HG03045 (cell line): Measurements from ENCODE around the gene TTC28.

Experiments
- ATAC-seq: cut with Tn5 transposase; IDR thresholded peaks from one replicate; pipeline ENCODE4 v1.9.1; 2021; ENCODE audit warnings: mild to moderate bottlenecking, moderate library complexity; ENCODE audit not compliant: unreplicated experiment

TTC28 gene

DNA sequence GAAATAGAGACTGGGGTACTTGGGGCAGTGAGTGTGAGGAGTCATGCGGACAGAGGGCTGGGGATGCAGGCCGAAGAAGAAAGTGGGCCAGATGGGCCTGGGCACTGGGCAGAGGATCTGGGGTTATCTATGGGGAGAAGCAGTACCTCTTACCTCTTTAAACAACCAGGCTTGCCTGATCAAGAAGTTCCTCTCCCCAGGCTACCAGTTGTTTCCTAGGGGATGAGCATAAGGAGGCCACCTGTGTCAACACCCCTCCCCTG lies 662.2 kb downstream of the TTC28 start:
- ATAC-seq: no peak

DNA sequence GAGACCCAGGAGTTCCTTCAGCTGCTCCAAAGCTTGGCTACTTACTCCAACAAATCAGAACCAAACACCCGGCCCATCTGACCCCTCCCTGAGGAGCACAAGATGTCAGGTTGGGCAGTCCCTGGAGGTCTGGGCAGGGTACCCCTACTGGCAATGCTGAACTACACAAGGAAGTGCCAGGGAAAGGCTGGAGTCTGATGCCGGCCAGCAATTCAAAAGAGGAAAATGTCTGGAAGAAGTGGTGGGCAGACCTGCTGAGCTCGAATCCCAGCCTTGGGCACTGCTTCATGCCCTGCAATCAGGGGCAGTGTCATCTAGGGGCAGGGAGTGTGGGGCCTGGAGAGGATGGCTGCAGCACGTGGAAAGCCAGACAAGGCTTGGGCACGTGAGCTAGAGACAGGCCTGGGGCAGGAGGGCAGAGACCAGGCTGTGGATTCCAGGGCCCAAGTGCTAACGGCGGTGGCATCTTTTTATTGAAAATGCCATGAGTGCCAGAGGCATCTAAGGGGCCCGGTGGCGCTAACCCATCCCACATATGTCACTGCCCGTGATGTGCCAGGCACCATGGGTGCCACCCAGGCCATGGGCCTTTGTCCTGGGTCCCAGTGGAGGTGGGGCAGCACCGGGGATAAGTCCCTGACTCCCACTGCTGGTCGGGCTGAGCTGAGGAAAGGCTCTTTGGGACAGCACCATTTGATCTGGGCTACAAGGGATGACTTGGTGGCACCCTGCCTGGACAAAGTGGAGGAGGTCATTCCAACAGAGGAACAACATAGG lies 662.7 kb downstream of the TTC28 start:
- ATAC-seq: no peak

- ATAC-seq: no peak
Measured at GRCh38 chr22:28015676-28016601, 663.7 kb downstream of the TTC28 start.

DNA sequence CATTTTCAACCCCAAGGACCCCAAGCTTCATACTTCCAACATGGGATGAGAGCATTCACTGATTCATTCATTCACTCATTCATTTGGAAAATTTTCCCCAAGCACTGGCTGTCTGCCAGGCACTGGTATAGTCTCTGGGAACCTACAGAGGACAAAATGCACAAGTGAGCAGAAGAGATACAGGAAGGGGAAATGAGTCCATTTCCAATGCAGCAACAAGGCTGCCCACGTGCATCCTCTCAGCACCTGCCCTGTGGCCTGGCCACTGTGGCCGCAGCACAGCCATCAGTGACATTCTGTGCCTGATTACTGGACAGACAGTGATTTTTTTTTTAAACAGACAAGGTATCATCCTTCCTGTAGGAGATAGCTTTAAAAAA lies 664.6 kb downstream of the TTC28 start:
- ATAC-seq: no peak

DNA sequence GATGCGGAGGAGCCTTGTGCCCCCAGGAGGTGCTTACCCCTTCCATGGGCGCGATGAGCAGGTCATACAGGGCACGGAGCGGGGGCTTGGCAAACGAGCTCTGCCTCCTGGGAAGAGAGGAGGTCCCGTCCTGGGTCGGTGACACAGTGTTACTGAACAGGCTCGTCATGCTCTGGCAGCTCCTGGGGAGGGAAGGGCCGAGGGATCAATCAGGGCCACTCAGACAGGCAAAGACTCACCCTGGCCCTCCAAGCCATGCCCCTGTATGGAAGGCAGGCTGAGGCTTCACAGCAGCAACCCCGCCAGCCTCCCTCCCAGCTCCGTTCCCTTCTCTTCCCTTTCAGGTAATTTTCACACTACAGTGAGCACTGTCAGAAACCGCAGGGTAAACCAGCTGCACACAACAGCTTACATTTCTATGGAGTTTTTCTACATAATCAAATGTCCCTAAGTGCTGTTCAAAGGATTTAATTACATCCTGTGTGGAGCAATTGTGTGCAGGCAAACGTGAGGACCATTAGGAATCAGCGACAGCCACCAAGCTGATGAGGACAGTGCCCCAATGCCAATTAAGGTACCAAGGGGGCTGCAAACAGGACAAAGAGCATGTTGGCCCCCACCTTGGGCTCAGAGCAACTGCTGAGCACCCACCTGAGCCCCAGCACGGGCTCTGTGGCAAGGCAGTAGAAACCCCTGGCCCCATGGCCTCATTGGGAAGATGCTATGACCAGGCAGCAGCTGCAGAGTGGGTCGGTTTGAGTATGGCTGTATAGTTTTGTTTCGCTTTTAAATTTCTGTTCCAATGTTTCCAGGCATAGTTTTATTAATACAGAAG lies 665.2 kb downstream of the TTC28 start:
- ATAC-seq: no peak

DNA sequence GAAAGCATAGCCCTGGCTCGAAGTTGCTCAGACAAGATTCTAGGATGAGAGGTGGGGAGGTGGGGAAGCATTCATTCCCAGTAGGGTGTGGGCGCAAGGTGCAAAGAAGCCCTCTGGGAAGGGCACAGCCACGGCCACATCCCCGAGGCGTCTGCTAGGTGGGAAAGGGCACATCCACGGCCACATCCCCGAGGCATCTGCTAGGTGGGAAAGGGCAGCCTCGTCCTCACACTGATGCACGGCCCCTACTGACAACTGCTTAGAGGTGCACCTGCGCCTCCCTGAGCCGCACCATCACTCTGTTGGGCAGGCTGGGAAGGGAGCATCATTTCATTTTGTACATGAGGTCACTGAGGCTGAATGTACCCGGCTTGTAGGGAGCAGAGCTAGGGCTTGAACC lies 666.0 kb downstream of the TTC28 start:
- no peak for ATAC-seq

- no peak for ATAC-seq
Measured at GRCh38 chr22:28012832-28013460, 666.7 kb downstream of the TTC28 start.

- ATAC-seq: no peak
Measured at GRCh38 chr22:28009272-28009827, 670.3 kb downstream of the TTC28 start.

- no peak for ATAC-seq
Measured at GRCh38 chr22:28008649-28009048, 671.0 kb downstream of the TTC28 start.

GRCh38 chr22:28008056-28008455 lies 671.6 kb downstream of the TTC28 start:
- ATAC-seq: no peak

DNA sequence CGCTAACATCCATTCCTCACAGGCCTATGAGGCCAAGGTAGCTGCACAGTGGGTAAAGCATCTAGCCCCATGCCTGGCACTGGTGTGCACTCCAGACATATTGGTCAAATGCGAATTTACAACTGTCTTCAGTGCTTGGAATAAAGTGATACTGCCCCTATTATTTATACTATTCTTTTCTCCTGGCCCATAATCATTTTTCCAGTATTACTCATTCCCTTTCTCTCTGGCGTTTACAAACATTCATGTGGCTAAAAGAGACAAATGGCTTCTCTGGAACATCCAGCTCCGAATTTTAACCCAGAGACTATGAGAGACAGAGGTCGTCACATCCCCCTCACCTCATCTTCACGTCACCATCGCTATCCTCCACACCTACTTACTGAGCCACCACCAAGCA lies 673.4 kb downstream of the TTC28 start:
- no peak for ATAC-seq

- no peak for ATAC-seq
Measured at GRCh38 chr22:28005513-28005912, 674.1 kb downstream of the TTC28 start.

DNA sequence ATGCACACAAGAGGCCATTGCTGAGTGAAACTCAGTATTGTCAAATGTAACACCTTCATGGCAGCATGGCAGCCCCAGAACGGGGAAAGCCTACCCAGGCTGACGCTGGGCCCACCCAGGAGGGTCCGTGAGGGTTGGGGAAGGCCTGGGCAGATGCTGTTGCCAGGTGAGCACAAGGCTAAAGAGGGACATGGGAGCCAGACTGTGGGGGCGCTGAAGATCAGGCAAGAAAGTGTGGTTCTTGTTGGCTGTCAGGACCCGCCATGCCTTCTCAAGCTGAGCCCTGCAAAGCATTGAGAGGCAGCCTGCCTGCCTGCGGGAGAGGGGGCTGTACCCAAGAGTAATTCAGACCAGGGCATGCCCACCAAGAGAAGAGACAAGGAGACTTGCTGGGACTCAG lies 675.6 kb downstream of the TTC28 start:
- ATAC-seq: no peak

DNA sequence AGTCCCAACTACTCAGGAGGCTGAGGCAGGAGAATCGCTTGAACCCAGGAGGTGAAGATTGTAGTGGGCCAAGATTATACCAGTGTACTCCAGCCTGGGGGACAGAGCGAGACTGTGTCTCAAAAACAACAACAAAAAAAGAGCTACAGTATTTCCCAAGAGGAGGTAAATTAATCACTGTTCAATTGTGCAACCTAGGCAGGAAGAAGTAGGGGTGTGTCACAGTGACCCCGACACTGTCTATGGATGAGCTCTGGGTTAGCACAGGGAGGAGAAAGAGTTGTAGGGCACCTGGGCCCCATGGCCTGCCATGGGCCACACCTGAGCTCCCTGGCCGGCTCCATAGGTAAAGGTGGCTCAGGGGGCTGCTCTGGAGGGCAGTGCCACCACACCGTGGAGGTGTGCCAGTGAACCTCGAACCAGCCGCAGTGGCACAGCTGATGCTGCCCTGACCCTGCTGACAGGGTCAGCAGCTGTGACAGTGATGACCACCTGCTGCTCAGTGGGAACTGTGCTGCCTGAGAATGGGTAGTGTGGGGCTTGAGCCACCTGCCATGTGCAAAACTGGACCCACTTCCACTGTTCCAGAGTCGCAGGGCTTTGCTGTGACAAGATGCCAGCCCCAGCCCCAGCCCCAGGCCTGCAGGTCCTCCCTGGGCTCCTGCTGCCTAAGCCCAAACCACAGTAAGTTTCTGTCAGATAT lies 676.6 kb downstream of the TTC28 start:
- no peak for ATAC-seq

GRCh38 chr22:28002181-28002700 lies 677.4 kb downstream of the TTC28 start:
- ATAC-seq: no peak

DNA sequence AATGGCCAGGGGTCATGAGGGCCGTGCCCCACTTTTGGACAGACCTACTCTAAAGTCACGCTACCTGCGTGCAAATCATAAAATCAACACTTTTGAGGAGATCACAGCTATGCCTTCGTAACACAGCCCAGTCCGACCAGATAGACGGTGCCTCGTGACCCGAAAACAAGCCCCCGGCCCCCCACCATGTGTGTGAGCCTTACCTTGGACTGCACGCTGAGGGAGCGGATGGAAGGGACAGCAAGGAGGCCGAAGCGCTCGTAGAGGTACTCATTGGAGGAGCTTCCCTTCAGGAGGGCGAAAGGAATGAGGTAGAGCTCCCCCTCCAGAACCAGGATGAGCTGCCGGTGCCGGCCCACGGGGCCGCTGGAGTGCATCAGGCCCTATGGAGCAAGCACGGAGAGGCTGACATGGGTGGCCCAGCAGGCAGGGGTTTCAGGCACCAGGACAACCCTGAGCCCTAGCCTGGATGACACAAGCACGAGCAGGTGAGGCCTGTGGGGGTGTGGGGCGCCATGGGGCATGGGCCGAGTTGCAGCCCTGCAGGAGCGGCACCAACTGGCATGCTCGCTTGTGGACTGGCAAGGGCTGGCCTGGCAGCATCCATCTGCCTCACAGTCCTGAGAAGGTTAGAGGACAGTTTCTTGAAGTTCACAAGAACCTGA lies 678.3 kb downstream of the TTC28 start:
- no peak for ATAC-seq

- no peak for ATAC-seq
Measured at GRCh38 chr22:28000361-28000760, 679.3 kb downstream of the TTC28 start.

- ATAC-seq: no peak
Measured at GRCh38 chr22:27999876-28000275, 679.8 kb downstream of the TTC28 start.
